ENCODE data around the gene HABP4.
"Not testable (repeated sequence)": the region's sequence is repeated elsewhere in the genome, so short reads cannot be mapped to it uniquely, and the experiment has no call there.

The HABP4 gene

DNA sequence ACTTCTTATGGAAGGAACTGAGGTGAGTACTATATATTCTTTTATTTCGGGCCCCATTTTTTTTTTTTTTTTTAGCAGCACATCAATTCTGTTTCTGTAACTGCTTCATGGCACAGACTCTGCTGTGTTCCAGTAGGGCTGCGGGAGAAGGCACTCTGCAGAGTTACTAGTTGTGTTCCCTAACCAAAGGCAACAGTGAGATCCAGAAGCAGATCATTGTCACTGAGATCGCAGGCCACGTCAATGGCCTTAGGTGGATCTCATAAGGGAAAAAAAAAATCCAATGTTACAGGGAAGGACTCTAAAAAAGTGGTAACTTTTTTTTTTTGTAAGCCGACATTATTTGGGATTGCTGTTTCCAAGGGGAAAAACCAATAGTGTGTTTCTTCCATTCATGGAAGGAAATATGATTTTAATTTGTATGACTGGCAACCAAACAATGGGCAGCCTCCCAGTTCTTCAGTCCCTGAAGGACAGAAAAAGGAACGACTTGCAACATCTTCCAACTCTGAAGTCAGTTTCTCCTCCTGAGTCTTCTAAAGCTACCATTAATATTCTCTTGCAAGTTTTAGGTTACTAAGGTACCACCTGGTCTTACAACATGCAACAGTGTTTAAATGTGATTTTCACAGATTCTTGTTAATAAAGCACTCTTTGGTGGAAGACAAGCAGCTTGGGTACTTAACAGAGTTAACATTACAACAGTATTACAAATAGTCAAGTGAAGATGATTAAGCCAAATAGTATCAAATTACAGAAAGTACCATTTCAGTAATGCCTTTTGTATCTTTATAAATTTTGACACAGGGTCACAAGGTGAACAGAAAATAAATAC, 52.8 kb downstream of the HABP4 start:
- H3K4me1 ChIP-seq (ENCODE audit: control insufficient read depth, low read depth, low read length): peaks cover 13% of the 10 kb centered on the region
- H3K9ac ChIP-seq (ENCODE audit: low read length): no peak overlapping the region
- H3K9me3 ChIP-seq (ENCODE audit: control insufficient read depth, low read depth, low read length): no peaks in the 10 kb centered on the region
- H3K27me3 ChIP-seq (ENCODE audit: control insufficient read depth, insufficient read depth, low read length): no peaks in the 10 kb centered on the region
- H3K36me3 ChIP-seq (ENCODE audit: control insufficient read depth, low read depth, low read length): no peaks in the 10 kb centered on the region
- H3K27ac ChIP-seq (ENCODE audit: low read length): no peak overlapping the region
- H3K4me3 ChIP-seq (ENCODE audit: low read length): no peak overlapping the region

- H3K9ac ChIP-seq (ENCODE audit: low read length); H3K27me3 ChIP-seq (ENCODE audit: control insufficient read depth, insufficient read depth, low read length); H3K27ac ChIP-seq (ENCODE audit: low read length); H3K9me3 ChIP-seq (ENCODE audit: control insufficient read depth, low read depth, low read length); H3K36me3 ChIP-seq (ENCODE audit: control insufficient read depth, low read depth, low read length); H3K4me3 ChIP-seq (ENCODE audit: low read length): not testable (repeated sequence)
- H3K4me1 ChIP-seq (ENCODE audit: control insufficient read depth, low read depth, low read length): peaks cover 13% of the 10 kb centered on the region
Measured at GRCh38 chr9:96503374-96503748, 53.4 kb downstream of the HABP4 start.

GRCh38 chr9:96503918-96504317, 53.9 kb downstream of the HABP4 start:
- H3K27ac ChIP-seq (ENCODE audit: low read length): no peak overlapping the region
- peaks cover 13% of the 10 kb centered on the region for H3K4me1 ChIP-seq (ENCODE audit: control insufficient read depth, low read depth, low read length)
- H3K9ac ChIP-seq (ENCODE audit: low read length): no peak overlapping the region
- peaks cover under 1% of the 10 kb centered on the region for H3K36me3 ChIP-seq (ENCODE audit: control insufficient read depth, low read depth, low read length)
- no peak overlapping the region for H3K4me3 ChIP-seq (ENCODE audit: low read length)
- H3K27me3 ChIP-seq (ENCODE audit: control insufficient read depth, insufficient read depth, low read length): no peaks in the 10 kb centered on the region
- H3K9me3 ChIP-seq (ENCODE audit: control insufficient read depth, low read depth, low read length): no peaks in the 10 kb centered on the region

DNA sequence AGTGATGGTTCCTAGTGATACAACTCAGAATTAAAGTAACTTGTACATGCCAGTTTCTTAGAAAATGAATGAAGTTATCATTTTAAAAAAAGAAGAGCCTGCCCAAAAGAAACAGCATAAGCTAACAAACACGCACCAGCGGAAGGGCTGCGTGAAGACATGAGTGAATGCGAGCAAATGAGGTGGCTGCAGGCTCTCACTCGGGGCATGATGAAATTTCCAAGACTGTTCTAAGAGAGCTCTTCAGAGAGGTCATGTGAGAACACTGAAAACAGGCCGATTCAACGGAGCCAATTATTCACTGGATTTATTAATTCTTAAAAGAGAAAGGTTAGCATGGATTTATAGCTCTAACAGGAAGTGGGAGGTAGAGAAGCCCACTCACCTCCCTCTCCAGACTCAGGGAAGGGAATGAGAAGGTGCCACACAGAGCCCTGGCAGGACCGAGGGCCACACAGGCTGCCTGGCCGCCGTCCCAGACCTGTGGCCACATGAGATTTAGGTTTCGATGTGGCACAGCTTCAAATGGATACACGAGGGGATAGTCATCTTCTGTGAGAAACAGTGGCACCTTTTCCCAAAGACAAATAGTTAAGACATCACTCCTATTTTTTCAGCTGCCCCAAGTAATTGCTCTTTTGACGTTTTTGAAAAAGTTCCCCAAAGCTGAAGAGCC, 55.5 kb downstream of the HABP4 start:
- Histone ChIP-seq H3K4me3 (ENCODE audit: low read length) (no peak overlapping the region), H3K27me3 (ENCODE audit: control insufficient read depth, insufficient read depth, low read length) (no peaks in the 10 kb centered on the region), H3K36me3 (ENCODE audit: control insufficient read depth, low read depth, low read length) (peaks cover 5% of the 10 kb centered on the region), H3K9ac (ENCODE audit: low read length) (no peak overlapping the region), H3K4me1 (ENCODE audit: control insufficient read depth, low read depth, low read length) (peaks cover 21% of the 10 kb centered on the region), H3K27ac (ENCODE audit: low read length) (no peak overlapping the region), H3K9me3 (ENCODE audit: control insufficient read depth, low read depth, low read length) (no peaks in the 10 kb centered on the region)

- peaks cover 7% of the 10 kb centered on the region for H3K36me3 ChIP-seq (ENCODE audit: control insufficient read depth, low read depth, low read length)
- H3K9me3 ChIP-seq (ENCODE audit: control insufficient read depth, low read depth, low read length): no peaks in the 10 kb centered on the region
- H3K4me3 ChIP-seq (ENCODE audit: low read length): no peak overlapping the region
- no peaks in the 10 kb centered on the region for H3K27me3 ChIP-seq (ENCODE audit: control insufficient read depth, insufficient read depth, low read length)
- H3K27ac ChIP-seq (ENCODE audit: low read length): no peak overlapping the region
- H3K4me1 ChIP-seq (ENCODE audit: control insufficient read depth, low read depth, low read length): peaks cover 14% of the 10 kb centered on the region
- no peak overlapping the region for H3K9ac ChIP-seq (ENCODE audit: low read length)
Measured at GRCh38 chr9:96508227-96508940, 58.4 kb downstream of the HABP4 start.

DNA sequence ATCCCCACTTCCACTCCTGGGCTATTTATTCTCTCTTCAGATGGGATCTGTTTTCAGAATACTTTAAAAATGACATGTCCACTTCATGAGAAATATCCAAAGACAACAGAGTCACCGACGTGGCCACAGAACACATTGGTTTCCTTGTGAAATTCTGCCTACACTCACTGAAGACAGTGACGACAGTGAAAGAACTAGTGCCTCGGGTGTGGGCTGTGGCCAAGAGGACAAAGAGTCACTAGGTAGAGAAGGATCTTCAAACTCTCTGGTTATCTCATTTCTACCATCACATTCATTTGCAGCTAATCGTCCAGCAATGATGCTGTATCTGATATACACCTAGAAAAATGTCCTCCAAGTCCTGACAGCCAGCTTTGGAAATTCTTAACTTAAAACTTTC, 59.1 kb downstream of the HABP4 start:
- Histone ChIP-seq H3K27me3 (ENCODE audit: control insufficient read depth, insufficient read depth, low read length) (no peaks in the 10 kb centered on the region), H3K36me3 (ENCODE audit: control insufficient read depth, low read depth, low read length) (peaks cover 14% of the 10 kb centered on the region), H3K9ac (ENCODE audit: low read length) (no peak overlapping the region), H3K4me1 (ENCODE audit: control insufficient read depth, low read depth, low read length) (peaks cover 8% of the 10 kb centered on the region), H3K9me3 (ENCODE audit: control insufficient read depth, low read depth, low read length) (no peaks in the 10 kb centered on the region), H3K4me3 (ENCODE audit: low read length) (no peak overlapping the region), H3K27ac (ENCODE audit: low read length) (no peak overlapping the region)

DNA sequence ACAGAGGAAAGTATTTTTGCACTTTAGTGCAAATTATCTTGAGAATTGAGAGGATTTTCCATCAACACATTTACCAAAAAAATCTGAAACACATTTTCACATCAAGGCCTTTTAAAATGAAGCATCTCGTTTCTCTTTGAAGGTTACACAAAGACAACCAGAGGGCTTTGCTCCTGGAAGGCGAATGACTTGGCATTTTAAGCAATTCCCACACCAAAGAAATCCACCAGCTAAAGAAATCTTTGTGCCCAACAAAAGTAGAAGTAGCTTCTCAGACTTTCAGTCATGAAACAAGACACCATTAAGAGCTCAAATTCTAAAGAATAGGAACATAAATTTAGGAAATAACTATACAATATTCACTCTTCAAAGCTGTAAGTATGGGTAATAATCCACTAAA, 59.9 kb downstream of the HABP4 start:
- Histone ChIP-seq H3K4me1 (ENCODE audit: control insufficient read depth, low read depth, low read length) (peaks cover 8% of the 10 kb centered on the region), H3K36me3 (ENCODE audit: control insufficient read depth, low read depth, low read length) (peaks cover 21% of the 10 kb centered on the region), H3K27ac (ENCODE audit: low read length) (peak overlapping the region; percentile 38), H3K9me3 (ENCODE audit: control insufficient read depth, low read depth, low read length) (no peaks in the 10 kb centered on the region), H3K9ac (ENCODE audit: low read length) (peak overlapping the region; percentile 33), H3K4me3 (ENCODE audit: low read length) (no peak overlapping the region), H3K27me3 (ENCODE audit: control insufficient read depth, insufficient read depth, low read length) (no peaks in the 10 kb centered on the region)

DNA sequence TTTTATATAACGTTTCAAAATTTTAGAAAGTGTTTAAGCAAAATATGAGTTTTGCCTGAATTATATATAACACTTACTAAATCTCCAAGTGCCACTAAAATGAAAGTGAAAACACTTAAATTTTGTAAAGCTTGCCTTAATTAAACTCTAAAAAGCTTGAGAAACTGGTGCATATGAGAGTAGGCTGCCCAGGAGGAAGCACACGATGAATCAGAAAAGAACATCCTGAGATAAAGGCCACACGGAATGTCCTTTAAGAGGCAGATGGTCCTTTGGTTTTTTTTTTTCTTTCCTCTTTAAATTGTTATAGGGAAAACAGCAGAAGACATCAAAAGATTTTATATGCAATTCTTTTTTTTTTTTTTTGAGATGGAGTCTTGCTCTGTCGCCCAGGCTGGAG, 60.3 kb downstream of the HABP4 start:
- H3K27ac ChIP-seq (ENCODE audit: low read length): no peak overlapping the region
- peak overlapping the region; percentile 33 for H3K9ac ChIP-seq (ENCODE audit: low read length)
- peaks cover 22% of the 10 kb centered on the region for H3K36me3 ChIP-seq (ENCODE audit: control insufficient read depth, low read depth, low read length)
- no peaks in the 10 kb centered on the region for H3K9me3 ChIP-seq (ENCODE audit: control insufficient read depth, low read depth, low read length)
- no peaks in the 10 kb centered on the region for H3K27me3 ChIP-seq (ENCODE audit: control insufficient read depth, insufficient read depth, low read length)
- no peak overlapping the region for H3K4me3 ChIP-seq (ENCODE audit: low read length)
- peaks cover 8% of the 10 kb centered on the region for H3K4me1 ChIP-seq (ENCODE audit: control insufficient read depth, low read depth, low read length)

DNA sequence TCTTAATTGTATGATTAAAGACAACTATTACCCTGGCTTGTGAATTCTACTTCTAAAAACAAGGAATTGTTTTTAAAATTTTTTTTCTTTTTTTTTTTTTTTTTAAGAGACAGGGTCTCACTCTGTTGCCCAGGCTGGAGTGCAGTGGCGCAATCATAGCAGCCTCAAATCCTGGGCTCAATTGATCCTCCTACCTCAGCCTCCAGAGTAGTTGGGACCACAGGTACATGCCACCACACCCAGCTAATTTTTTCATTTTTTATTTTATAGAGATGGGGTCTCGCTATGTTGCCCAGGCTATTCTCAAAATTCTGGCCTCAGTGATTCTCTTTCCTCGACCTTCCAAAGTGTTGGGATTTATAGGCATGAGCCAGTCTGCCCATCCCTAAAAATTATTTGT, 62.3 kb downstream of the HABP4 start:
- H3K4me3 ChIP-seq (ENCODE audit: low read length): no peak overlapping the region
- no peaks in the 10 kb centered on the region for H3K27me3 ChIP-seq (ENCODE audit: control insufficient read depth, insufficient read depth, low read length)
- no peaks in the 10 kb centered on the region for H3K9me3 ChIP-seq (ENCODE audit: control insufficient read depth, low read depth, low read length)
- no peak overlapping the region for H3K27ac ChIP-seq (ENCODE audit: low read length)
- H3K4me1 ChIP-seq (ENCODE audit: control insufficient read depth, low read depth, low read length): peaks cover 8% of the 10 kb centered on the region
- no peak overlapping the region for H3K9ac ChIP-seq (ENCODE audit: low read length)
- peaks cover 22% of the 10 kb centered on the region for H3K36me3 ChIP-seq (ENCODE audit: control insufficient read depth, low read depth, low read length)

- no peak overlapping the region for H3K27ac ChIP-seq (ENCODE audit: low read length)
- no peak overlapping the region for H3K4me3 ChIP-seq (ENCODE audit: low read length)
- H3K4me1 ChIP-seq (ENCODE audit: control insufficient read depth, low read depth, low read length): peaks cover 8% of the 10 kb centered on the region
- H3K9me3 ChIP-seq (ENCODE audit: control insufficient read depth, low read depth, low read length): no peaks in the 10 kb centered on the region
- no peaks in the 10 kb centered on the region for H3K27me3 ChIP-seq (ENCODE audit: control insufficient read depth, insufficient read depth, low read length)
- no peak overlapping the region for H3K9ac ChIP-seq (ENCODE audit: low read length)
- H3K36me3 ChIP-seq (ENCODE audit: control insufficient read depth, low read depth, low read length): peaks cover 22% of the 10 kb centered on the region
Measured at GRCh38 chr9:96513622-96514021, 63.7 kb downstream of the HABP4 start.

GRCh38 chr9:96514108-96514799, 64.3 kb downstream of the HABP4 start:
- peaks cover 18% of the 10 kb centered on the region for H3K36me3 ChIP-seq (ENCODE audit: control insufficient read depth, low read depth, low read length)
- H3K4me1 ChIP-seq (ENCODE audit: control insufficient read depth, low read depth, low read length): peaks cover 8% of the 10 kb centered on the region
- no peaks in the 10 kb centered on the region for H3K27me3 ChIP-seq (ENCODE audit: control insufficient read depth, insufficient read depth, low read length)
- no peak overlapping the region for H3K4me3 ChIP-seq (ENCODE audit: low read length)
- no peaks in the 10 kb centered on the region for H3K9me3 ChIP-seq (ENCODE audit: control insufficient read depth, low read depth, low read length)
- no peak overlapping the region for H3K27ac ChIP-seq (ENCODE audit: low read length)
- H3K9ac ChIP-seq (ENCODE audit: low read length): no peak overlapping the region

Measured in iPS-18a (cell line).